Skeletal muscle tissue (tissue), 1 donor: ENCODE results near the gene OR52M1. TPM values are rescaled to one million over a fixed set of nuclear protein-coding genes. Genes with fewer than 3 reads are reported as not detected.

Experiments
- total RNA-seq: library from RNA; depleted of rRNA; stranded (reverse); fragments of >200 nt; gene quantifications from one replicate; pipeline ENCODE4 v1.2.3, GENCODE V29; 2014

OR52M1 gene
- total RNA-seq, 1 donor from 2014 or later = not detected

Other genes starting within 250 kb of the OR52M1 start
- gene OR52B4, start 176.8 kb upstream of the OR52M1 start, total RNA-seq = not detected
- 19.3 TPM for gene TRIM21, start 151.5 kb upstream of the OR52M1 start, total RNA-seq
- gene OR52K2, start 95.9 kb upstream of the OR52M1 start, total RNA-seq = not detected
- gene OR52K1, start 62.5 kb upstream of the OR52M1 start, total RNA-seq = not detected
- not detected for gene OR52I2, start 36.6 kb downstream of the OR52M1 start, total RNA-seq
- not detected for gene OR52I1, start 48.8 kb downstream of the OR52M1 start, total RNA-seq
- gene TRIM68, start 63.0 kb downstream of the OR52M1 start, total RNA-seq = 6.8 TPM
- gene OR51D1, start 92.3 kb downstream of the OR52M1 start, total RNA-seq = not detected
- 4.2 TPM for gene OR51E1, start 98.8 kb downstream of the OR52M1 start, total RNA-seq
- gene OR51E2, start 152.7 kb downstream of the OR52M1 start, total RNA-seq = 0.52 TPM
- gene MMP26, start 159.6 kb downstream of the OR52M1 start, total RNA-seq = not detected
- gene OR51F1, start 224.7 kb downstream of the OR52M1 start, total RNA-seq = not detected